Liver (tissue), 9 donors: ENCODE data around the gene PDZD2. TPM values are rescaled to one million over a fixed set of nuclear protein-coding genes. Genes with fewer than 3 reads are reported as not detected.

Experiments
- DNase-seq: peaks from one replicate; pipeline ENCODE4 v3.0.0-alpha.2; 2017; ENCODE audit warnings: low spot score
- H3K27ac ChIP-seq, 2 donors: one replicate each; pipeline ENCODE4 v1.7.0; 2013; ENCODE audit warnings: inconsistent platforms in 2 of 2, low read length in 2 of 2, control low read depth in 1 of 2, low read depth in 1 of 2, mild to moderate bottlenecking in 1 of 2
- H3K27me3 ChIP-seq, 4 donors: one replicate each; pipeline versions ENCODE4 v1.6.1 to v1.7.0; 2013; ENCODE audit warnings: low read length in 3 of 4, inconsistent platforms in 1 of 4, mild to moderate bottlenecking in 1 of 4, moderate library complexity in 1 of 4; ENCODE audit not compliant: control insufficient read depth in 4 of 4, insufficient read depth in 4 of 4
- H3K36me3 ChIP-seq, 4 donors: one replicate each; pipeline versions ENCODE4 v1.6.1 to v1.7.0; 2013; ENCODE audit warnings: low read length in 3 of 4, mild to moderate bottlenecking in 3 of 4, low read depth in 1 of 4, moderate library complexity in 1 of 4; ENCODE audit not compliant: control insufficient read depth in 4 of 4, insufficient read depth in 3 of 4
- H3K4me1 ChIP-seq, 4 donors: one replicate each; pipeline versions ENCODE4 v1.6.1 to v1.7.0; 2013; ENCODE audit warnings: low read length in 3 of 4, mild to moderate bottlenecking in 3 of 4, moderate library complexity in 1 of 4; ENCODE audit not compliant: control insufficient read depth in 4 of 4, insufficient read depth in 4 of 4
- H3K4me3 ChIP-seq, 3 donors: one replicate each; pipeline versions ENCODE4 v1.6.1 to v1.7.0; 2013; ENCODE audit warnings: low read length in 3 of 3, control low read depth in 1 of 3, low read depth in 1 of 3, mild to moderate bottlenecking in 1 of 3
- H3K9ac ChIP-seq, 2 donors: one replicate each; pipeline ENCODE4 v1.7.0; 2013; ENCODE audit warnings: low read length in 2 of 2, mild to moderate bottlenecking in 2 of 2, moderate library complexity in 2 of 2, control low read depth in 1 of 2, low read depth in 1 of 2
- H3K9me3 ChIP-seq, 4 donors: one replicate each; pipeline versions ENCODE4 v1.6.1 to v1.7.0; 2013; ENCODE audit warnings: low read length in 3 of 4; ENCODE audit not compliant: control insufficient read depth in 4 of 4
- ATF3 ChIP-seq: IDR thresholded peaks from 2 replicates; pipeline ENCODE4 v1.6.1; 2016; ENCODE audit warnings: antibody characterized with exemption
- CTCF ChIP-seq: fragments of 150-350 bp; IDR thresholded peaks from 2 replicates; pipeline ENCODE4 v1.5.1; 2017; ENCODE audit warnings: improper control_type of control experiment, low read depth, low read length; ENCODE audit not compliant: missing input control
- EGR1 ChIP-seq, 2 donors: IDR thresholded peaks; 2 replicates each; pipeline ENCODE4 v1.6.1; 2016 to 2018; ENCODE audit warnings: antibody characterized with exemption in 2 of 2, low read depth in 2 of 2
- FOXA2 ChIP-seq: IDR thresholded peaks from 2 replicates; pipeline ENCODE4 v1.6.1; 2016; ENCODE audit warnings: antibody characterized with exemption
- GABPA ChIP-seq, 2 donors: IDR thresholded peaks in 1 of 2; conservative IDR thresholded peaks in 1 of 2; 2 replicates each; pipeline ENCODE4 v1.6.1; 2016; ENCODE audit warnings: antibody characterized with exemption in 2 of 2, mild to moderate bottlenecking in 1 of 2, moderate library complexity in 1 of 2
- HNF4A ChIP-seq, 2 donors: conservative IDR thresholded peaks; 2 replicates each; pipeline ENCODE4 v1.6.1; 2016; ENCODE audit warnings: antibody characterized with exemption in 2 of 2, mild to moderate bottlenecking in 2 of 2
- HNF4G ChIP-seq: IDR thresholded peaks from 2 replicates; pipeline ENCODE4 v1.6.1; 2016; ENCODE audit warnings: antibody characterized with exemption
- JUND ChIP-seq, 2 donors: IDR thresholded peaks; 2 replicates each; pipeline ENCODE4 v1.6.1; 2016; ENCODE audit warnings: antibody characterized with exemption in 2 of 2
- MAX ChIP-seq: IDR thresholded peaks from 2 replicates; pipeline ENCODE4 v1.6.1; 2016; ENCODE audit warnings: antibody characterized with exemption
- RAD21 ChIP-seq, 2 donors: IDR thresholded peaks; 2 replicates each; pipeline ENCODE4 v1.6.1; 2016; ENCODE audit warnings: antibody characterized with exemption in 2 of 2, mild to moderate bottlenecking in 2 of 2
- REST ChIP-seq: IDR thresholded peaks from 2 replicates; pipeline ENCODE4 v1.6.1; 2016; ENCODE audit warnings: antibody characterized with exemption, mild to moderate bottlenecking
- RXRA ChIP-seq, 2 donors: IDR thresholded peaks; 2 replicates each; pipeline ENCODE4 v1.6.1; 2017 to 2018; ENCODE audit warnings: antibody characterized with exemption in 2 of 2, mild to moderate bottlenecking in 1 of 2
- SP1 ChIP-seq: IDR thresholded peaks from 2 replicates; pipeline ENCODE4 v1.6.1; 2018; ENCODE audit warnings: antibody characterized with exemption, mild to moderate bottlenecking
- TAF1 ChIP-seq: conservative IDR thresholded peaks from 2 replicates; pipeline ENCODE4 v1.6.1; 2016; ENCODE audit warnings: antibody characterized with exemption, mild to moderate bottlenecking
- YY1 ChIP-seq: IDR thresholded peaks from 2 replicates; pipeline ENCODE4 v1.6.1; 2016; ENCODE audit warnings: antibody characterized with exemption, mild to moderate bottlenecking
- ZBTB33 ChIP-seq: IDR thresholded peaks from 2 replicates; pipeline ENCODE4 v1.6.1; 2016; ENCODE audit warnings: antibody characterized with exemption
- WGBS: extraction: QIAGEN DNeasy Blood & Tissue Kit; methylation state at CpG from one replicate; pipeline ENCODE4 v1.1.7; 2013; 5-methylcytosine and 5-hydroxymethylcytosine counted together
- polyA plus RNA-seq, 2 donors: library from polyadenylated mRNA; stranded (reverse) in 1 of 2; unstranded in 1 of 2; fragments of 200-250 nt in 1 of 2; fragments of >200 nt in 1 of 2; fragmentation: Nextera tagmentation in 1 of 2; extraction: Ambion mirVana in 1 of 2; gene quantifications; one replicate each; pipeline versions ENCODE4 v1.2.1 to v1.2.3, GENCODE V29; 2013 to 2015
- total RNA-seq, 2 donors: library from RNA; depleted of rRNA; stranded (reverse); fragments of >200 nt; gene quantifications; one replicate each; pipeline ENCODE4 v1.2.3, GENCODE V29; 2014
- donor health status: healthy.
- donor health status: healthy.
- donor health status: healthy.
- donor health status: healthy.
- donor health status: healthy.

The PDZD2 gene
- total and polyA plus RNA-seq, 4 donors = 0.27 to 1.1 (median 0.54) TPM

GRCh38 chr5:31844622-31845345, 205.9 kb downstream of the PDZD2 start (continued):
- TF ChIP-seq YY1 = no peak

GRCh38 chr5:31845361-31845760, 206.4 kb downstream of the PDZD2 start:
- no peaks in the 10 kb centered on the region for H3K4me1 ChIP-seq
- H3K36me3 ChIP-seq = no peaks in the 10 kb centered on the region
- TF ChIP-seq TAF1 (no peak), RXRA (IDR thresholded peaks at IDR 0.05) (no peak), HNF4A (conservative IDR thresholded peaks at IDR 0.05) (no peak), FOXA2 (no peak), ZBTB33 (no peak), REST (no peak), MAX (no peak), SP1 (no peak), CTCF (no peak), EGR1 (IDR thresholded peaks at IDR 0.05; ENCODE audit: low read depth in 2 of 2) (no peak), YY1 (no peak), JUND (IDR thresholded peaks at IDR 0.05) (no peak), ATF3 (no peak), HNF4G (no peak), GABPA (IDR thresholded peaks at IDR 0.05 in 1 of 2, conservative IDR thresholded peaks at IDR 0.05 in 1 of 2) (no peak), RAD21 (IDR thresholded peaks at IDR 0.05) (no peak)
- no peaks in the 10 kb centered on the region for H3K9me3 ChIP-seq
- H3K4me3 ChIP-seq = no peak overlapping the region
- WGBS = 43% methylated on average over 3 of the region's 3 CpGs
- H3K9ac ChIP-seq = no peak overlapping the region
- no peak overlapping the region for H3K27ac ChIP-seq
- no peak for DNase-seq
- peaks cover 0 to 2% (median 0%) of the 10 kb centered on the region in 4 donors for H3K27me3 ChIP-seq
